KMS-11 (cell line): ENCODE measurements around the gene LTB4R.
"Not testable (repeated sequence)": the region's sequence is repeated elsewhere in the genome, so short reads cannot be mapped to it uniquely, and the experiment has no call there.

ENCODE experiments used
- H2AFZ ChIP-seq: fragments of 200-600 bp; sonication (generic); 2 replicates; pipeline ENCODE4 v1.6.1; 2016; ENCODE audit warnings: antibody characterized with exemption, mixed run types, low read depth
- H3K27ac ChIP-seq: fragments of 200-600 bp; sonication (generic); 2 replicates; pipeline ENCODE4 v1.6.1; 2016; ENCODE audit warnings: mild to moderate bottlenecking, mixed run types
- H3K27me3 ChIP-seq: fragments of 200-600 bp; sonication (generic); 2 replicates; pipeline ENCODE4 v1.6.1; 2017; ENCODE audit warnings: mild to moderate bottlenecking, low read depth, mixed run types, moderate library complexity; ENCODE audit not compliant: insufficient read depth
- H3K36me3 ChIP-seq: fragments of 200-600 bp; sonication (generic); 2 replicates; pipeline ENCODE4 v1.6.1; 2017; ENCODE audit warnings: mild to moderate bottlenecking, mixed run types; ENCODE audit not compliant: insufficient read depth
- H3K4me1 ChIP-seq: fragments of 200-600 bp; sonication (generic); 2 replicates; pipeline ENCODE4 v1.6.1; 2016; ENCODE audit warnings: mild to moderate bottlenecking, low read depth, mixed run types; ENCODE audit not compliant: poor library complexity, severe bottlenecking
- H3K4me2 ChIP-seq: fragments of 200-600 bp; sonication (generic); 2 replicates; pipeline ENCODE4 v1.7.0; 2016; ENCODE audit warnings: mild to moderate bottlenecking, mixed run types
- H3K4me3 ChIP-seq: fragments of 200-600 bp; sonication (generic); IDR thresholded peaks from 2 replicates; pipeline ENCODE4 v1.6.1; 2017; ENCODE audit warnings: low read depth, low read length, mixed read lengths; ENCODE audit not compliant: insufficient read depth
- H3K79me2 ChIP-seq: fragments of 200-600 bp; sonication (generic); 2 replicates; pipeline ENCODE4 v1.6.1; 2016; ENCODE audit warnings: low read depth, mixed run types; ENCODE audit not compliant: insufficient read depth
- H3K9ac ChIP-seq: fragments of 200-600 bp; sonication (generic); 2 replicates; pipeline ENCODE4 v1.6.1; 2016; ENCODE audit warnings: mild to moderate bottlenecking, mixed run types
- H4K20me1 ChIP-seq: fragments of 200-600 bp; sonication (generic); 2 replicates; pipeline ENCODE4 v1.6.1; 2016; ENCODE audit warnings: mild to moderate bottlenecking, mixed run types; ENCODE audit not compliant: insufficient read depth
- TF ChIP-seq, protein P1 (sequence below): fragments of 200-600 bp; sonication (generic); conservative IDR thresholded peaks from 2 replicates; pipeline ENCODE4 v1.6.1; 2017; ENCODE audit warnings: low read depth, mild to moderate bottlenecking, antibody characterized with exemption, low read length, moderate library complexity, mixed read lengths

The LTB4R gene

DNA sequence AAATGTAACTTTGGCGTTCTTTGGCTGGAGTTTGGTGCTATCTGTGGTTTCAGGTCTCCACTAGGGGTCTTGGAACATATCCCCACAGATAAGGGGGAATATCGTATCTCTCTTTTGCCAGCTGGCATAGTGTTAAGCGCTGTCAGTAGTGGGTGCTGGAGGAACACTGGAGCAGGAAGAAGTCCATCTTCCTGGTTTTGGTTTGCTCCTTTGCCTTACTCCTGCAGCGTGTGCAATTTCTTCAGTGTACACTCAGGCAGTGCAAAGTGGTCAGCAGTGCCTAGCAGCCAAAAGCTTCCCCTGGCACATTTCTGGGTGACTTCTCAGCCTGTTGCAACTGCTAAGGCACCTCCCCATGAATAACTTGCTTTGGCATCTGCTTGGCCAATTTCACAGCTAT, 40.2 kb downstream of the LTB4R start:
- no peaks in the 10 kb centered on the region for H4K20me1 ChIP-seq
- no peak overlapping the region for H3K27ac ChIP-seq
- H3K4me1 ChIP-seq = no peaks in the 10 kb centered on the region
- TF ChIP-seq, protein P1, sequence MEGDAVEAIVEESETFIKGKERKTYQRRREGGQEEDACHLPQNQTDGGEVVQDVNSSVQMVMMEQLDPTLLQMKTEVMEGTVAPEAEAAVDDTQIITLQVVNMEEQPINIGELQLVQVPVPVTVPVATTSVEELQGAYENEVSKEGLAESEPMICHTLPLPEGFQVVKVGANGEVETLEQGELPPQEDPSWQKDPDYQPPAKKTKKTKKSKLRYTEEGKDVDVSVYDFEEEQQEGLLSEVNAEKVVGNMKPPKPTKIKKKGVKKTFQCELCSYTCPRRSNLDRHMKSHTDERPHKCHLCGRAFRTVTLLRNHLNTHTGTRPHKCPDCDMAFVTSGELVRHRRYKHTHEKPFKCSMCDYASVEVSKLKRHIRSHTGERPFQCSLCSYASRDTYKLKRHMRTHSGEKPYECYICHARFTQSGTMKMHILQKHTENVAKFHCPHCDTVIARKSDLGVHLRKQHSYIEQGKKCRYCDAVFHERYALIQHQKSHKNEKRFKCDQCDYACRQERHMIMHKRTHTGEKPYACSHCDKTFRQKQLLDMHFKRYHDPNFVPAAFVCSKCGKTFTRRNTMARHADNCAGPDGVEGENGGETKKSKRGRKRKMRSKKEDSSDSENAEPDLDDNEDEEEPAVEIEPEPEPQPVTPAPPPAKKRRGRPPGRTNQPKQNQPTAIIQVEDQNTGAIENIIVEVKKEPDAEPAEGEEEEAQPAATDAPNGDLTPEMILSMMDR = no peak
- H3K9ac ChIP-seq = no peak overlapping the region
- no peaks in the 10 kb centered on the region for H3K79me2 ChIP-seq
- H3K36me3 ChIP-seq = no peaks in the 10 kb centered on the region
- H2AFZ ChIP-seq = no peak overlapping the region
- H3K4me2 ChIP-seq = no peak overlapping the region
- H3K4me3 ChIP-seq = no peak overlapping the region
- no peaks in the 10 kb centered on the region for H3K27me3 ChIP-seq

DNA sequence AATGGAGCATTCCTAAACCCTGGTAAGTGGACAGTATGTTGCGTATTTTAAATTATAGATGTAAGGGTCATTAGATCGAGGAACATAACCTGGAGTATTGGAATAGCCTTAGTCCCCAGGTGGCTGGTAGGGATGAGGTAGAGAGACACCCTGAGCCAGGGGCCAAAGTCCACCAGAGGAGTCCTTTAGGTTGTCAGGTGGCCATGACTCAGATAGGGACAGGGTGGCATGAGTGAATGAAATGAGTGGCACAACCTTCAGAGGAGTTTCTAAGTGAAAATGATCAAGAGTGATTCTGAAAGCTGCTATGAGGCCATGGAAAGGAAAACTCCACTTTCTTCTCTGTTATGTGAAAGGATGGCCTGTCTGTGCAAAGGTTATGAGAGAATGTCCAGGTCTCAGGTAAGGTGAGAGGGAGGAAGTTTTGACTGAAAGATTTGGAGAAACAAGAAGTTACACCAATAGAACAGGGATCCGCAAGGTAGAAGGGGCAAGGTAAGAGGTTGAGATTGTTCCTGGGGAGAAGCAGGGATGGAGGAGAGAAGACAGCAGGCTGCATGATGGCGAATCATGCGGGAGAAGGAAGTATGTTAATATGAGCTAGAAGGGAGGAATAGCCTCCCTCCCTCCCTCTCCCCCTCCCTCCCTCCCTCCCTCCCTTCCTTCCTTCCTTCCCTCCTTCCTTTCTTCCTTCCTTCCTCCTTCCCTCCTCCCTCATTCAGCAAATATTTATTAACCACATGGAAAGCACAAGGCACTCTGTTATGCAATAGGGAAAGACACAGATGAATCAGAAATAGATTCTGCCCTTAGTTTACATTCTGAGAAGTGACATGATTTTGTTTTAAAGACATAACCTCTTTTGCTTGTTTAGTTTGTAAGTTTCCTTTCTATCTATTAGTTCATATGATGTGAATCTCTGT, 42.5 kb downstream of the LTB4R start:
- Histone ChIP-seq H3K4me2 (no peak overlapping the region), H3K79me2 (no peaks in the 10 kb centered on the region), H2AFZ (no peak overlapping the region), H3K9ac (no peak overlapping the region), H3K4me3 (no peak overlapping the region), H3K36me3 (no peaks in the 10 kb centered on the region), H3K4me1 (no peaks in the 10 kb centered on the region), H3K27ac (no peak overlapping the region), H3K27me3 (no peaks in the 10 kb centered on the region), H4K20me1 (no peaks in the 10 kb centered on the region)
- TF ChIP-seq, protein P1 = no peak

GRCh38 chr14:24354482-24354825, 43.2 kb downstream of the LTB4R start:
- H3K9ac ChIP-seq, H3K4me3 ChIP-seq, H3K4me1 ChIP-seq, H3K4me2 ChIP-seq, H3K27me3 ChIP-seq, H3K79me2 ChIP-seq, H4K20me1 ChIP-seq, H3K36me3 ChIP-seq, H3K27ac ChIP-seq, H2AFZ ChIP-seq: not testable (repeated sequence)

GRCh38 chr14:24355009-24355408, 43.7 kb downstream of the LTB4R start:
- TF ChIP-seq, protein P1 = no peak
- H3K27me3 ChIP-seq = no peaks in the 10 kb centered on the region
- H3K36me3 ChIP-seq = no peaks in the 10 kb centered on the region
- no peaks in the 10 kb centered on the region for H4K20me1 ChIP-seq
- H3K4me1 ChIP-seq = no peaks in the 10 kb centered on the region
- H3K79me2 ChIP-seq = no peaks in the 10 kb centered on the region
- no peak overlapping the region for H3K4me2 ChIP-seq
- H3K9ac ChIP-seq = no peak overlapping the region
- no peak overlapping the region for H3K27ac ChIP-seq
- H2AFZ ChIP-seq = no peak overlapping the region
- H3K4me3 ChIP-seq = no peak overlapping the region

DNA sequence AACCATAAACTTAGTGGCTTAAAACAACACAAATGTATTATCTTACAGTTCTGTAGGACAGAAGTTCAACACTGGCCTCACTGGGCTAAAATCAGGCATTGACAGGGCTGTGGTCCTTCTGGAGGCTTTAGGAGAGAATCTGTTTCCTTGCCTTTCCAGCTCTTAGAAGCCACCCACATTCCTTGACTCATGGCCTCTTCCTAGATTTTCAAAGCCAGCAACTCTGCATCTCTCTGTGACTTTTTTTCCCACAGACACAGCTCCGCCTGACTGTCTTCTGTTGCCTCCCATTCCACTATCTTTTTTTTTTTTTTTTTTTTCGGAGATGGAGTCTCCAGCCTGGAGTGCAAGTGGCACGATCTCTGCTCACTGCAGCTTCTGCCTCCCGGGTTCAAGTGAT, 44.9 kb downstream of the LTB4R start:
- Histone ChIP-seq H3K27me3 (no peaks in the 10 kb centered on the region), H3K36me3 (no peaks in the 10 kb centered on the region), H2AFZ (no peak overlapping the region), H3K4me1 (no peaks in the 10 kb centered on the region), H3K4me3 (no peak overlapping the region), H3K9ac (no peak overlapping the region), H3K79me2 (no peaks in the 10 kb centered on the region), H3K4me2 (no peak overlapping the region), H3K27ac (no peak overlapping the region), H4K20me1 (no peaks in the 10 kb centered on the region)
- TF ChIP-seq, protein P1 = no peak
